HS-27A (cell line): ENCODE data around the gene HMGCS1.
"Not testable (repeated sequence)": the region's sequence is repeated elsewhere in the genome, so short reads cannot be mapped to it uniquely, and the experiment has no call there.

Source experiments
- DNase-seq: peaks from one replicate; pipeline ENCODE4 v3.0.0-alpha.2; 2012; ENCODE audit warnings: low read depth, missing footprints

HMGCS1 gene

GRCh38 chr5:43313035-43313853 is at the start of gene HMGCS1:
HMGCS1 (minus strand) TSS chr5:43313412; CDS start chr5:43298965, 14,447 bp downstream.
- peak; percentile 100 for DNase-seq

GRCh38 chr5:43358726-43359125 is 45.5 kb upstream of the HMGCS1 start:
- no peak for DNase-seq

GRCh38 chr5:43358301-43358700 is 45.1 kb upstream of the HMGCS1 start:
- no peak for DNase-seq

- DNase-seq: no peak
These were observed 44.7 kb upstream of the HMGCS1 start for GRCh38 chr5:43357878-43358281.

GRCh38 chr5:43357067-43357466 is 43.9 kb upstream of the HMGCS1 start:
- DNase-seq: no peak

- DNase-seq: no peak
These were observed 41.6 kb upstream of the HMGCS1 start for GRCh38 chr5:43354774-43355173.

- DNase-seq: no peak
These were observed 40.5 kb upstream of the HMGCS1 start for GRCh38 chr5:43353668-43354067.

- DNase-seq: no peak
These were observed 39.7 kb upstream of the HMGCS1 start for GRCh38 chr5:43352915-43353314.

- DNase-seq: no peak
These were observed 38.9 kb upstream of the HMGCS1 start for GRCh38 chr5:43352131-43352530.

GRCh38 chr5:43348861-43349363 is 35.7 kb upstream of the HMGCS1 start:
- no peak for DNase-seq

GRCh38 chr5:43348207-43348606 is 35.0 kb upstream of the HMGCS1 start:
- no peak for DNase-seq

- no peak for DNase-seq
These were observed 25.6 kb upstream of the HMGCS1 start for GRCh38 chr5:43338862-43339261.

- DNase-seq: no peak
These were observed 22.9 kb upstream of the HMGCS1 start for GRCh38 chr5:43336159-43336558.

- no peak for DNase-seq
These were observed 22.5 kb upstream of the HMGCS1 start for GRCh38 chr5:43335681-43336080.

- DNase-seq: no peak
These were observed 19.2 kb upstream of the HMGCS1 start for GRCh38 chr5:43332401-43332800.

- DNase-seq: not testable (repeated sequence)
These were observed 12.4 kb upstream of the HMGCS1 start for GRCh38 chr5:43325624-43326023.

GRCh38 chr5:43323488-43323887 is 10.3 kb upstream of the HMGCS1 start:
- not testable (repeated sequence) for DNase-seq

- DNase-seq: no peak
These were observed 7.6 kb upstream of the HMGCS1 start for GRCh38 chr5:43320846-43321245.

- no peak for DNase-seq
These were observed 3.2 kb upstream of the HMGCS1 start for GRCh38 chr5:43316421-43316820.

GRCh38 chr5:43315682-43316081 is 2.5 kb upstream of the HMGCS1 start:
- DNase-seq: no peak

- DNase-seq: no peak
These were observed 2.1 kb upstream of the HMGCS1 start for GRCh38 chr5:43315263-43315662.

- DNase-seq: no peak
These were observed 1.5 kb upstream of the HMGCS1 start for GRCh38 chr5:43314724-43315123.

GRCh38 chr5:43313854-43314457 is 744 bp upstream of the HMGCS1 start:
- DNase-seq: no peak

GRCh38 chr5:43312699-43313034 is 545 bp downstream of the HMGCS1 start:
- no peak for DNase-seq
